ENCODE results near the gene CECR2. TPM values are rescaled to one million over a fixed set of nuclear protein-coding genes. Genes with fewer than 3 reads are reported as not detected.
"Not testable (repeated sequence)": the region's sequence is repeated elsewhere in the genome, so short reads cannot be mapped to it uniquely, and the experiment has no call there.

Gene CECR2
- total RNA-seq, 2 donors from 2014 or later = 0.18 TPM; not detected in 1

GRCh38 chr22:17554814-17555213 is 185.6 kb downstream of the CECR2 start:
- no peak for ATAC-seq

GRCh38 chr22:17559188-17559587 is 189.9 kb downstream of the CECR2 start:
- no peak overlapping the region for H3K27ac Mint-ChIP-seq
- no peak for ATAC-seq
- no peaks in the 10 kb centered on the region for H3K9me3 Mint-ChIP-seq
- no peak for DNase-seq (ENCODE audit: low spot score in 2 of 2)
- H3K36me3 Mint-ChIP-seq = no peaks in the 10 kb centered on the region

More at GRCh38 chr22:17554814-17555213, 185.6 kb downstream of the CECR2 start:
- H3K9me3 Mint-ChIP-seq = no peaks in the 10 kb centered on the region
- no peaks in the 10 kb centered on the region for H3K36me3 Mint-ChIP-seq
- no peak for DNase-seq (ENCODE audit: low spot score in 2 of 2)
- no peak overlapping the region for H3K27ac Mint-ChIP-seq

GRCh38 chr22:17562906-17563870 is 193.9 kb downstream of the CECR2 start, which contains the start of gene SLC25A18:
TSS of gene SLC25A18 (plus strand) at chr22:17563498. CDS start at chr22:17579945, 16,447 bp downstream.
- Mint-ChIP-seq H3K9me3 (no peaks in the 10 kb centered on the region), H3K27ac (no peak within 1 kb of the TSS), H3K36me3 (no peaks in the 10 kb centered on the region)
- ATAC-seq (no peak), DNase-seq (ENCODE audit: low spot score in 2 of 2) (no peak)

GRCh38 chr22:17563936-17564391 is 194.7 kb downstream of the CECR2 start:
- no peak overlapping the region for H3K27ac Mint-ChIP-seq
- no peaks in the 10 kb centered on the region for H3K36me3 Mint-ChIP-seq
- no peaks in the 10 kb centered on the region for H3K9me3 Mint-ChIP-seq
- no peak for ATAC-seq
- no peak for DNase-seq (ENCODE audit: low spot score in 2 of 2)

- H3K36me3 Mint-ChIP-seq; H3K9me3 Mint-ChIP-seq; ATAC-seq; DNase-seq (ENCODE audit: low spot score in 2 of 2): not testable (repeated sequence)
- peak overlapping the region in 1 of 2 donors; percentile 84 for H3K27ac Mint-ChIP-seq
Measured at GRCh38 chr22:17566016-17566687, 196.9 kb downstream of the CECR2 start.

- DNase-seq (ENCODE audit: low spot score in 2 of 2) (no peak), ATAC-seq (no peak)
- H3K9me3 Mint-ChIP-seq = no peaks in the 10 kb centered on the region
- no peaks in the 10 kb centered on the region for H3K36me3 Mint-ChIP-seq
- no peak overlapping the region for H3K27ac Mint-ChIP-seq
Measured at GRCh38 chr22:17566776-17567175, 197.5 kb downstream of the CECR2 start.

- ATAC-seq = no peak
- H3K27ac Mint-ChIP-seq = no peak overlapping the region
- DNase-seq (ENCODE audit: low spot score in 2 of 2) = no peak
- H3K36me3 Mint-ChIP-seq = no peaks in the 10 kb centered on the region
- no peaks in the 10 kb centered on the region for H3K9me3 Mint-ChIP-seq
Measured at GRCh38 chr22:17569971-17570511, 200.8 kb downstream of the CECR2 start.

- DNase-seq (ENCODE audit: low spot score in 2 of 2) (no peak), ATAC-seq (no peak)
- Mint-ChIP-seq H3K36me3 (no peaks in the 10 kb centered on the region), H3K9me3 (no peaks in the 10 kb centered on the region), H3K27ac (peak overlapping the region in 1 of 2 donors; percentile 14)
Measured at GRCh38 chr22:17570851-17571631, 201.8 kb downstream of the CECR2 start.

GRCh38 chr22:17575151-17575550 is 205.9 kb downstream of the CECR2 start:
- ATAC-seq = no peak
- Mint-ChIP-seq H3K36me3 (no peaks in the 10 kb centered on the region), H3K27ac (no peak overlapping the region), H3K9me3 (no peaks in the 10 kb centered on the region)
- no peak for DNase-seq (ENCODE audit: low spot score in 2 of 2)

- no peaks in the 10 kb centered on the region for H3K9me3 Mint-ChIP-seq
Measured at GRCh38 chr22:17575681-17576080, 206.4 kb downstream of the CECR2 start.

GRCh38 chr22:17576470-17576869 is 207.2 kb downstream of the CECR2 start:
- peak; percentile 37 to 48 for ATAC-seq
- H3K9me3 Mint-ChIP-seq = no peaks in the 10 kb centered on the region
- no peak for DNase-seq (ENCODE audit: low spot score in 2 of 2)

More at GRCh38 chr22:17575681-17576080, 206.4 kb downstream of the CECR2 start:
- DNase-seq (ENCODE audit: low spot score in 2 of 2) (no peak), ATAC-seq (no peak)
- Mint-ChIP-seq H3K27ac (no peak overlapping the region), H3K36me3 (no peaks in the 10 kb centered on the region)

GRCh38 chr22:17578136-17578754 is 209.0 kb downstream of the CECR2 start:
- no peaks in the 10 kb centered on the region for H3K9me3 Mint-ChIP-seq
- no peaks in the 10 kb centered on the region for H3K36me3 Mint-ChIP-seq
- no peak for DNase-seq (ENCODE audit: low spot score in 2 of 2)
- H3K27ac Mint-ChIP-seq = no peak overlapping the region
- ATAC-seq = no peak

More at GRCh38 chr22:17576470-17576869, 207.2 kb downstream of the CECR2 start:
- Mint-ChIP-seq H3K27ac (no peak overlapping the region), H3K36me3 (no peaks in the 10 kb centered on the region)

- DNase-seq (ENCODE audit: low spot score in 2 of 2) = no peak
- Mint-ChIP-seq H3K9me3 (no peaks in the 10 kb centered on the region), H3K36me3 (no peaks in the 10 kb centered on the region), H3K27ac (no peak overlapping the region)
- ATAC-seq = no peak
Measured at GRCh38 chr22:17579535-17579981, 210.3 kb downstream of the CECR2 start.

GRCh38 chr22:17580441-17581031 is 211.3 kb downstream of the CECR2 start:
- Mint-ChIP-seq H3K36me3 (no peaks in the 10 kb centered on the region), H3K27ac (no peak overlapping the region)

GRCh38 chr22:17581056-17581455 is 211.8 kb downstream of the CECR2 start:
- Mint-ChIP-seq H3K9me3 (no peaks in the 10 kb centered on the region), H3K27ac (no peak overlapping the region), H3K36me3 (no peaks in the 10 kb centered on the region)
- DNase-seq (ENCODE audit: low spot score in 2 of 2) (no peak), ATAC-seq (no peak)

More at GRCh38 chr22:17580441-17581031, 211.3 kb downstream of the CECR2 start:
- no peak for ATAC-seq
- no peaks in the 10 kb centered on the region for H3K9me3 Mint-ChIP-seq
- DNase-seq (ENCODE audit: low spot score in 2 of 2) = no peak
